ENCODE data around the gene DHRSX.
"Not testable (repeated sequence)": the region's sequence is repeated elsewhere in the genome, so short reads cannot be mapped to it uniquely, and the experiment has no call there.

The DHRSX gene

DNA sequence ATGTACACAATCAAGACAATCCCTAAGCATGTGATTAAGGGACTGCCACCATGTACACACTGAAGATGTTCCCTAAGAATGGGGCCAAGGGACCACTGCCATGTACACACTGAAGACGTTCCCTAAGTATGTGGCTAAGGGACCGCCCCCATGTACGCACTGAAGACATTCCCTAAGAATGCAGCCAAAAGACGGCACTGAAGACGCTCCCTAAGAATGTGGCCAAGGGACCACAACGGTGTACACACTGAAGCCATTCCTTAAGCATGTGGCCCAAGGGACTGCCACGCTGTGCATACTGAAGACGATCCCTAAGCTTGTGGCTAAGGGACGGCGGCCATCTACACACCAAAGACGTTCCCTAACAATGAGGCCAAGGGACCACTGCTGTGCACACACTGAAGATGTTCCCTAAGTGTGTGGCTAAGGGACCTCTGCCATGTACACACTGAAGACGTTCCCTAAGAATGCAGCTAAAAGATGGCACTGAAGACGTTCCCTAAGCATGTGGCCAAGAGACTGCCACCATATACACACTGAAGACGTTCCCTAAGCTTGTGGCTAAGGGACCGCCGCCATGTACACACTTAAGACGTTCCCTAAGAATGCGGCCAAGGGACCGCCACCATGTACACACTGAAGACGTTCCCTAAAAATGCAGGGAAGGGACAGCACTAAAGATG lies 26.4 kb downstream of the DHRSX start:
- ATAC-seq: no peak

DNA sequence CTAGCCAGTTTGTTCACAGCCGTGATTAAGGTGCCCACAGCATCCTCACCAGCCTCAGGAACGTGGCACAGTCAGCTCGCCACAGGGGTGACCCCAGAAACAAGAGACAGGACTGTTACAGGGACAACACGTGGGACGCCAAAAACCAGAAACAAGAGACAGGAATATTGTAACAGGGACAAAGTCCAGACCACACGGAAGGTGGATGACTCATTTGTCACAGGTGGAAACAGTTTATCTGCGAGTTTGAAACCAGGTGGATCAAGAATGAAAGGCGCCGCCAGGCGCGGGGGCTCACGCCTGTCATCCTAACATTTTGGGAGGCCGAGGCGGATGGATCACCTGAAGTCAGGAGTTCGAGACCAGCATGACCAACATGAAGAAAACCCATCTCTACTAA lies 27.7 kb downstream of the DHRSX start:
- not testable (repeated sequence) for ATAC-seq

DNA sequence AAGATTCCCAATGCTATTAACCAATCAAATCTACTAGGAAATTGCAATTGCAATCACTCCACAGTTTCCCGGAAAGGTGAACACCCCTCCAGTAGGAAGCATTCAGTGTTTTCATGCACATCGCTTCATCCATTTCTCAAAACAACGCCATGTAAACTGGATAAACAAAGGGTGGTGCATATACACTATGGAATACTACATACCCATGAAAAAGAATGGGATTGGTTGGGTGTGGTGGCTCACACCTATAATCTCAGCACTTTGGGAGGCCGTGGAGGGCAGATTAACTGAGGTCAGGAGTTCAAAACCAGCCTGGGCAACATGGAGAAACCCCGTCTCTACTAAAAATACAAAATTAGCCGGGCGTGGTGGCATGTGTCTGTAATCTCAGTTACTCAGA lies 29.1 kb downstream of the DHRSX start:
- no peak for ATAC-seq

DNA sequence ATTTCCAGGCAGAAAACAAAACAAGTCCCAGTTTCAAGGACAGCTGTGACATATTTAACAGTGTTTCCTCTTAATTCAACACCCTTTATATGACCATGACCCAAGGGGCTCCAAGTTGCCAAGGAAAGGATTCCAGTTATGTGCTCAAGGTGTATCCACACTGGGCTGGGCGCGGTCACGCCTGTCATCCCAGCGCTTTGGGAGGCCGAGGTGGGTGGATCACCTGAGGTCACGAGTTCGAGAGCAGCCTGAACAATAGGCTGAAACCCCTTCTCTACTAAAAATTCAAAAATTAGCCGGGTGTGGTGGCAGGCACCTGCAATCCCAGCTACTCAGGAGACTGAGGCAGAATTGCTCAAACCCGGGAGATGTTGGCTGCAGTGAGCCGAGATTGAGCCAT lies 29.6 kb downstream of the DHRSX start:
- not testable (repeated sequence) for ATAC-seq

DNA sequence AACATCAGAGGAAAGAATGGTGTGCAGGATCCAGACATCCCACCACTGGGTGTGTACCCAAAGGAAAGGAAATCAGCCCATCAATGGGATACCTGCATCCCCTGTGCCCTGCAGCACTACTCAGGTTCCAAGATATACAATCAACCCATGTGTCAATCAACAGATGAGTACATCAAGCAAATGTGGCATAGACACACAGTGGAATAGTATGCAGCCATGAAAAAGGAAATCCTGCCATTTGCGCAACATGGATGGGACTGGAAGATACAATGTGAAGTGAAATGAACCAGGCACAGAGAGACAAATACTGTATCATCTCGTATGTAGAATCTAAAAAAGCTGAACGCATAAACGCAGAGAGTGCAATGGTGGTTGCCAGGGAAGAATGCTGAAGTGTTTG lies 30.9 kb downstream of the DHRSX start:
- not testable (repeated sequence) for ATAC-seq

DNA sequence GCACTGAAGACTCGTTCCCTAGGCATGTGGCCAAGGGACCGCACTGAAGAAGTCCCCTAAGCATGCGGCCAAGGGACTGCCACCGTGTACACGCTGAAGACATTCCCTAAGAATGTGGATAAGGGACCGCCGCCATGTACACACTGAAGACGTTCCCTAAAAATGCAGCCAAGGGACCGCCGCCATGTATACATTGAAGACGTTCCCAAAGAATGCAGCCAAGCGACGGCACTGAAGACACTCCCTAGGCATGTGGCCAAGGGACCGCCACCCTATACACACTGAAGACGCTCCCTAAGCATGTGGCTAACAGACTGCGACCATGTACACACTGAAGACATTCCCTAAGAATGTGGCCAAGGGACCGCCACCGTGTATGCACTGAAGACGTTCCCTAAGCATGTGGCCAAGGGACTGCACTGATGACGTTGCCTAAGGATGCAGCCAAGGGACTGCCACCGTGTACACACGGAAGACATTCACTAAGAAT lies 31.5 kb downstream of the DHRSX start:
- ATAC-seq: no peak

DNA sequence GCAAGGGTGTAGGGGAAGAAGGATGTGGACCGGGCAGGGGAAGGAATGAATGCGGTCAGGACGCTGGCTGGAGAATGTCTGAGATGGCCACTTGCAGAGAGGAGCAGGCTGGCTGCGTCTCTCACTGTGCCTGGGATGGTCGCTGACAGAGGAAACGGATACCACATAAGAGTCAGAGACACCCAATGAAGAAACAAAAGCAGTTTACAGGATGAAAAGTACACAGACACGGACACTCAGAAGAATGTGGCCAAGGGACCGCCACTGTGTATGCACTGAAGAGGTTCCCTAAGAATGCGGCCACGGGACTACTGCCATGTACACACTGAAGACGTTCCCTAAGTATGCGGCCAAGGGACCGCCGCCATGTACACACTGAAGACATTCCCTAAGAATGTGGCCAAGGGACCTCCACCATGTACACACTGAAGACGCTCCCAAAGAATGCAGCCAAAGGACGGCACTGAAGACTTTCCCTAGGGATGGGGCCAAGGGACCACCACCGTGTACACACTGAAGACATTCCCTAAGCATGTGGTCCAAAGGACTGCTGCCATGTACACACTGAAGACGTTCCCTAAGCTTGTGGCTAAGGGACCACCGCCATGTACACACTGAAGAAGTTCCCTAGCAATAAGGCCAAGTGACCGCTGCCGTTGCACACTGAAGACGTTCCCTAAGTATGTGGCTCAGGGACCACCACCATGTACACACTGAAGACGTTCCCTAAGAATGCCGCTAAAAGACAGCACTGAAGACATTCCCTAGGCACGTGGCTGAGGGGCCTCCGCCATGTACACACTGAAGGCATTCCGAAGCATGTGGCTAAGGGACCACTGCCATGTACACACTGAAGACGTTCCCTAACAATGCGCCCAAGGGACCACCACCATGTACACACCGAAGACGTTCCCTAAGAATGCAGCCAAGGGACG lies 32.2 kb downstream of the DHRSX start:
- ATAC-seq: no peak

DNA sequence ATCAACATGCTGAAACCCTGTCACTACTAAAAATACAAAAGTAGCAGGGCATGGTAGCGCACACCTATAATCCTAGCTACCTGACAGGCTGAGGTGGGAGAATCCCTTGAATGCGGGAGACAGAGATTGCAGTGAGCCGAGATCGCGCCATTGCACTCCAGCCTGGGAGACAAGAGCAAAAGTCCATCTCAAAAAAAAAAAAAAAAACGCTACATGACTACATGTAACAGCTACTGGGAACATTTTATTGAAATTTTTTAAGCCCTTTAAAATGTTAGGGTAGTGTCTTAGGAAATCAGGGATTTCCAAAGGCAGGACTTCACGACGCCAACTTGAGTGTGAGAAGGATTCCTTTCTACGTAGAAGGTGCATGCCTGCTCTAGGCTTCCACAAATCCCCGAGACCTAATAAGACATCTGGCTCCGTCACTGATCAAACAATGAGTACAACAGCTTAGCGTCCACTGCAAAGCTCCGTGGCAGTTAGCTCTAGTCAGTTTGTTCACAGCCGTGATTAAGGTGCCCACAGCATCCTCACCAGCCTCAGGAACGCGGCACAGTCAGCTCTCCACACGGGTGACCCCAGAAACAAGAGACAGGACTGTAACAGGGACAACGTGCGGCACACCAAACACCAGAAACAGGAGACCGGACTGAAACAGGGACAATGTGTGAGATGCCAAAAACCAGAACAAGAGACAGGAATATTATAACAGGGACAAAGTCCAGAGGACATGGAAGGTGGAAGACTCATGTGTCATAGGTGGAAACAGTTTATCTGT lies 33.7 kb downstream of the DHRSX start:
- ATAC-seq: no peak

DNA sequence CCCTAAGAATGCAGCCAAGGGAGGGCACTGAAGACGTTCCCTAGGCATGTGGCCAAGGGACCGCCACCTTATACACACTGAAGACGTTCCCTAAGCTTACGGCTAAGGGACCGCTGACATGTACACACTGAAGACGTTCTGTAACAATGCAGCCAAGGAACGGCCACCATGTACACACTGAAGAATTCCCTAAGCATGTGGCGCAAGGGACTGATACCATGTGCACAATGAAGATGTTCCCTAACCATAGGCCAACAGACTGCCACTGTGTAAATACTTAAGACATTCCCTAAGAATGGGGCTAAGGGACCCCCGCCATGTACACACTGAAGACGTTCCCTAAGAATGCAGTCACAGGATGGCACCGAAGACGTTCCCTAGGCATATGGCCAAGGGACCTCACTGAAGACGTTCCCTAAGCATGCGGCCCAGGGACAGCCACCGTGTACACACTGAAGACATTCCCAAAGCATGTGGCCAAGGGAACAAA lies 36.1 kb downstream of the DHRSX start:
- ATAC-seq: no peak

DNA sequence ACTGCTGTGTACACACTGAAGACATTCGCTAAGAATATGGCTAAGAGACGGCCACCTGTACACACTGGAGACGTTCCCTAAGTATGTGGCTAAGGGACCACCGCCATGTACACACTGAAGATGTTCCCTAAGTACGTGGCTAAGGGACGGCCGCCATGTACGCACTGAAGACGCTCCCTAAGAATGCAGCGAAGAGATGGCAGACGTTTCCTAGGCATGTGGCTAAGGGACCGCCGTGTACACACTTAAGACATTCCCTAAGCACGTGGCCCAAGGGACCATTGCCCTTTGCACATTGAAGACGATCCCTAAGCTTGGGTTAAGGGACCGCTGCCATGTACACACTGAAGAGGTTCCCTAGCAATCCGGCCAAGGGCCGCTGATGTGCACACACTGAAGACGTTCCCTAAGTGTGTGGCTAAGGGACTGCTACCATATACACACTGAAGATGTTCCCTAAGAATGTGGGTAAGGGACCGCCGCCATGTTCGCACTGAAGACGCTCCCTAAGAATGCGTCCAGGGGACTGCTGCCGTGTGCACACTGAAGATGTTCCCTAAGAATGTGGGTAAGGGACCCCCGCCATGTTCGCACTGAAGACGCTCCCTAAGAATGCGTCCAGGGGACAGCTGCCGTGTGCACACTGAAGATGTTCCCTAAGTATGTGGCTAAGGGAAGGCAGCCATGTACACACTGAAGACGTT lies 36.7 kb downstream of the DHRSX start:
- no peak for ATAC-seq

DNA sequence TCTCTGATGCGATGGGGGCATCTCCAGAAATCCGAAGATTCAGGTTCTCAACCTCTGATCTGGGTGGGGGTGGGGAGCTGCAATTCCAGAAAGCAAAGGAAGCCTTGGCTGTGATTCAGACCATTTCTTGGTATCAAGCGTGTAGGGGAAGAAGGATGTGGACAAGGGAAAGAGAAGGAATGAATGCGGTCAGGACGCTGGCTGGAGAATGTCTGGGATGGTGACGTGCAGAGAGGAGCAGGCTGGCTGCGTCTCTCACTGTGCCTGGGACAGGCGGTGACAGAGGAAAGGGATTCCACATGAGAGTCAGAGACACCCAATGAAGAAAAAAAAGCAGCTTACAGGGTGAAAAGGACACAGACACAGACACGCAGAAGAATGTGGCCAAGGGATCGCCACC lies 37.3 kb downstream of the DHRSX start:
- ATAC-seq: not testable (repeated sequence)

DNA sequence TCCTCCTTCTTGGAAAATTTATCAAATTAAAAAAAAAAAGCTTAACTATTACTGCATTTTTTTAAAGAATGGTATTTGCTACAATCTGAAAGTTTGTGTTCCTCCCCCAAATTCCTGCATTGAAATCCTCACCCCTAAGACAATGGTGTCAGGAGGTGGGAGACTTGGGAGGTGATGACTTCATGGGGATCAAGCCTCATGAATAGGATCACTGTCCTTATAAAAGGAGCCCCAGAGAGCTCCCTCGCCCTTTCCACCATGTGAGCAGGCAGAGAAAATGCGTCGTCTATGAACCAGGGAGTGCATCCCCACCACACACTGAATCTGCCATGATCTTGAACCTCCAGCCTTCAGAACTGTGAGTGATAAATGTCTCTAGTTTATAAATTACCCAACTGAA lies 38.0 kb downstream of the DHRSX start:
- ATAC-seq: no peak

DNA sequence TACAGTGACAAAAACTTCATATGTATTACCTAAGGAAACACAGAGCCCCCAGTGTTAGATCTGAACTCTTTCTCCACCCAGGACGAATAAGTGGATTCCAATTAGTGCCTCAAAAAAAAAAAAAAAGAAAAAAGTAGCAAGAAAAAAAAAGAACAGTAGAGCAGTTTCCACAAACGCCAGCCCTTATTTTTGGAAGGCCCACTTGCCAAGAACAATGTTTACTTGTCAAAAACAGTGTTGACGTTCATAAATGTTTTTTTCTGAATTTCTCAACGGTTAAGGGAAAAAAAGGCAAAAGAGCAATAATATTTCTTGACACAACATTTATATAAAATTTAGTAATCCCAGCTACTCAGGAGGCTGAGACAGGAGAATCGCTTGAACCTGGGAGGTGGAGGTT lies 38.7 kb downstream of the DHRSX start:
- ATAC-seq: no peak

DNA sequence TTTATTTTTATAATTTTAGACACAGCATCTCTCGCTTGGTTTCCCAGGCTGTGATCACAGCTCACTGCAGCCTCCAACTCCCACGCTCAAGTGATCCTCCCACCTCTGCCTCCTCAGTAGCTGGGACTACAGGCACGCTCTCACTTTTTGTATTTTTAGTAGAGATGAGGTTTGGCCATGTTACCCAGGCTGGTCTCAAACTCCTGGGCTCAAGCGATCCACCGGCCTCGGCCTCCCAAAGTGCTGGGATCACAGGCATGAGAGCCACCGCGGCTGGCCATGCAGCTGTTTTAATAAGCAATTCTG lies 39.1 kb downstream of the DHRSX start:
- no peak for ATAC-seq

DNA sequence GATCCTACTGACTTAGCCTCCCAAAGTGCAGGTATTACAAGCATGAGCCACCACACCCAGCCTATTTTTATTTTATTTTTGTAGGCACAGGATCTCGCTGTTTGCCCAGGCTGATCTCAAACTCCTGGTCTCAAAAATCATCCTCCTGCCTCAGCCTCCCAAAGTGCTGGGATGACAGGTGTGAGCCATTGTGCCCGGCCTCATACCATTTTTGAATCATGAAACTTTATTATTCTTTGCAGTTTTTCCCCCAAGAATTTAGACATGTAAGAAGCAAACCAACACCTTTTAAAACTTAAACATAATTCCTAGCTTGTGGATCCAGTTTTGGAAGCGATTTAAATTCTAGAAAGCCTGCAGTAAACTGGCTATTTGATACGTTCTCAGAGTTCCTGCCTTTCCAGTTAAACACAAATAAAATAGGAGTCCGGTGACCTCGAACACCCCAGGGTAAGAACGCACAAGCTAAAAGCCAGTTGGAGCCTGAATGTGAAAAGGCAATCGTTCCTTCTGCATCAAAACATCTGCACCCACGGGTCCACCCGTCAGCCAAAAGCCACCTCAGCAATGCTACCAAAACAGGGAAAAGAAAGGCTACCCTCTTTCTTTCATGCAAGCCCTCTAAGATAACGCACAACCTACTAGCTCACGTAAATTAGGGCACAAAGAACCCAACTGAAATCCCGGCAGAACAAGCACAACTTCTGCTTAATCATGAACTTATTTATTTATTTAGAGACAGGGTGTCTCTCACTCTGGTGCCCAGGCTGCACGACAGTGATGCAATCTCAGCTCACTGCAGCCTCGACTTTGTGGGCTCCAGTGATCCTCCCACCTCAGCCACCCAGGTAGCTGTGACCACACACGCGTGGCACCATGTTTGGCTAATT lies 39.7 kb downstream of the DHRSX start:
- ATAC-seq: not testable (repeated sequence)

DNA sequence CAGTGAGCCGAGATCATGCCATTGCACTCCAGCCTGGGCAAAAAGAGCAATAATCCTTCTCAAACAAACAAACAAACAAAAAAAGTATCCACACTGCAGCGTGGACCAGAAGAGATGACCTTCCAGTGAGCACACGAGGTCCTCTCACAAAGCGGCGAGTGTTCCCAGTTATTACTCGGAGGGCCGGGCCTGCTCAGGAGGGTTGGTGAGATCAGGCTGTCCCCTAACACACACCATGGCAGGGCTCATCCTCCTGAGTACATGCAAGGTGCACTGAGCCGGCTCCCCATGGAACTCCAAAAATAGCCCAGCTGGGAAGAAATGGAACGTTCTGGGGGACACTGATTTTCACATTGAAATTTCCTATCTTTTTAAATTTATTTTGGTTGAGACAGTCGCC lies 40.7 kb downstream of the DHRSX start:
- not testable (repeated sequence) for ATAC-seq

DNA sequence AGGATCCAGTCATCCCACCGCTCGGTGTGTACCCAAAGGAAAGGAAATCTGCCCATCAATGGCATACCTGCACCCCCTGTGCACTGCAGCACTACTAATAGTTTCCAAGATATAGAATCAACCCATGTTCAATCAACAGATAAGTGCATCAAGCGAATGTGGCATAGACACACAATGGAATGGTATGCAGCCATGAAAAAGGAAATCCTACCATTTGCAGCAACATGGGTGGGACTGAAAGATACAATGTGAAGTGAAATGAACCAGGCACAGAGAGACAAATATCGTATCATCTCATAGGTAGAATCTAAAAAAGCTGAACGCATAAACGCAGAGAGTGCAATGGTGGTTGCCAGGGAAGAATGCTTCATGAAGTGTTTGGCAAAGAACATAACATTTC lies 42.5 kb downstream of the DHRSX start:
- ATAC-seq: no peak

DNA sequence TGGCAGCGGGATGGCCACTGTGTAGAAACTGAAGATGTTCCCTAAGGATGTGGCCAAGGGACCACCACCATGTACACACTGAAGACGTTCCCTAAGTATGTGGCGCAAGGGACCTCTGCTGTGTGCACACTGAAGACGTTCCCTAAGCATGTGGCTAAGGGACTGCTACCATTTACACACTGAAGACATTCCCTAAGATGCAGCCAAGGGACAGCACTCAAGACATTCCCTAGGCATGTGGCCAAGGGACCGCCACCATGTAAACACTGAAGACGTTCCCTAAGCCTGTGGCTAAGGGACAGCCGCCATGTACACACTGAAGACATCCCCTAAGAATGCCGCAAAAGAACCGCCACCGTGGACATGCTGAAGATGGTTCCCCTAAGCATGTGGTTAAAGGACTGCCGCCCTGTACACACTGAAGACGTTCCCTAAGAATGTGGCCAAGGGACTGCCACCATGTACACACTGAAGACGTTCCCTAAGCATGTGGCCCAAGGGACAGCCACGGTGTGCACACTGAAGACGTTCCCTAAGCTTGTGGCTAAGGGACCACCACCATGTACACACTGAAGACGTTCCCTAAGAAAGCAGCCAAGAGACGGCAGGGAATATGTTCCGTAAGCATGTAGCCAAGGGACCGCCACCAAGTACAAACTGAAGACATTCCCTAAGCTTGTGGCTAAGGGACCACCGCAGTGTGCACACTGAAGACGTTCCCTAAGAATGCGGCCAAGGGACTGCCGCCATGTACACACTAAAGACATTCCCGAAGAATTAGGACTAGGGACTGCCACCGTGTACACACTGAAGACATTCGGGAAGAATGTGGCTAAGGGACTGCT lies 43.3 kb downstream of the DHRSX start:
- no peak for ATAC-seq

DNA sequence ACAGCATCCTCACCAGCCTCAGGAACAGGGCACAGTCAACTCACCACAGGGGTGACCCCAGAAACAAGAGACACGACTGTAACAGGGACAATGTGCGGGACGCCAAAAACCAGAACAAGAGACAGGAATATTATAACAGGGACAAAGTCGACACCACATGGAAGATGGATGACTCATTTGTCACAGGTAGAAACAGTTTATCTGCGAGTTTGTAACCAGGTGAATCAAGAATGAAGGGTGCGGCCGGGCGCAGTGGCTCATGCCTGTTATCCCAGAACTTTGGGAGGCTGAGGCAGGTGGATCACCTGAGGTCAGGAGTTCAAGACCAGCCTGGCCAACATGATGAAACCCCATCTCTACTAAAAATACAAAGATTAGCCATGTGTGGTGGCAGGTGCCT lies 44.7 kb downstream of the DHRSX start:
- ATAC-seq: not testable (repeated sequence)

DNA sequence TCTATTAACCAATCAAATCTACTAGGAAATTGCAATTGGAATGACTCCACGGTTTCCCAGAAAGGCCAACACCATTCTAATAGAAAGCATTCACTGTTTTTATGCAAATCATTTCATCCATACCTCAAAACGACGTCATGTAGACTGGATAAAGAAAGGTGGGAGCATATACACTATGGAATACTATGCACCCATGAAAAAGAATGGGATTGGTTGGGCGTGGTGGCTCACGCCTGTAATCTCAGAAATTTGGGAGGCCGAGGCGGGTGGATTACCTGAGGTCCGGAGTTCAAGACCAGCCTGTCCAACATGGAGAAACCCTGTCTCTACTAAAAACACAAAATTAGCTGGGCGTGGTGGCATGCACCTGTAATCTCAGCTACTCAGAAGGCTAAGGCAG lies 46.2 kb downstream of the DHRSX start:
- not testable (repeated sequence) for ATAC-seq

All from activated CD4-positive, CD25-positive, alpha-beta regulatory T cell treated with anti-CD3 and anti-CD28 coated beads, Interleukin-2, amount 50 U/mL, for 24 hours (primary cell).